ENCODE data around the gene PPP6R2. TPM values are rescaled to one million over a fixed set of nuclear protein-coding genes. Genes with fewer than 3 reads are reported as not detected.
"Not testable (repeated sequence)": the region's sequence is repeated elsewhere in the genome, so short reads cannot be mapped to it uniquely, and the experiment has no call there.

PPP6R2 gene
- total and polyA plus RNA-seq, 2 donors (not counting 3 experiments of a cell fraction or from before 2014, with no cell fraction given), result 38.6 to 54.6 TPM

- POLR2A ChIA-PET; H2AFZ ChIP-seq (ENCODE audit: low read depth, low read length); H3K4me2 ChIP-seq (ENCODE audit: insufficient read depth, low read length); DNase-seq (ENCODE audit: low read depth, low spot score); H3K4me1 ChIP-seq (ENCODE audit: control insufficient read depth, extremely low read depth, insufficient read depth, low read length); H3K9me3 ChIP-seq (replicated peaks; ENCODE audit: control insufficient read depth, insufficient read depth, low read length); H3K9ac ChIP-seq (replicated peaks; ENCODE audit: extremely low read depth, insufficient read depth, low read length); FAIRE-seq; H3K9me1 ChIP-seq (replicated peaks; ENCODE audit: control insufficient read depth, extremely low read depth, insufficient read depth, low read length); H4K20me1 ChIP-seq (replicated peaks; ENCODE audit: control insufficient read depth, extremely low read depth, insufficient read depth, low read length); H3K4me3 ChIP-seq (replicated peaks in 1 of 3; ENCODE audit: insufficient read depth in 1 of 3, low read depth in 1 of 3, low read length in 3 of 3); dilution Hi-C loops (cut with MboI; ENCODE audit: extremely low pct_ligation_motif_present, low sequenced_read_pairs); H3K27ac ChIP-seq (ENCODE audit: insufficient read depth, low read depth, low read length); H3K79me2 ChIP-seq (ENCODE audit: control insufficient read depth, insufficient read depth, low read length); BruUV-seq (replicated peaks); intact Hi-C loops (cut with micrococcal nuclease); H3K36me3 ChIP-seq (ENCODE audit: control insufficient read depth in 2 of 2, extremely low read depth in 1 of 2, insufficient read depth in 2 of 2, low read length in 2 of 2); H3K27me3 ChIP-seq (ENCODE audit: control insufficient read depth in 2 of 2, insufficient read depth in 2 of 2, low read length in 2 of 2): not testable (repeated sequence)
- CTCF ChIA-PET, result interaction anchor here (1.0 kb wide), 1 partner anchor 15 kb away, joined by 4 read pairs; no protein-coding TSS in a partner anchor
These were observed 38.0 kb downstream of the PPP6R2 start for GRCh38 chr22:50381021-50381555.

- no peaks in the 10 kb centered on the region for H3K9me3 ChIP-seq (replicated peaks; ENCODE audit: control insufficient read depth, insufficient read depth, low read length)
- no peak overlapping the region for H3K4me2 ChIP-seq (ENCODE audit: insufficient read depth, low read length)
- no peak overlapping the region for H3K4me3 ChIP-seq (replicated peaks in 1 of 3; ENCODE audit: insufficient read depth in 1 of 3, low read depth in 1 of 3, low read length in 3 of 3)
- peaks cover 0 to 14% of the 10 kb centered on the region in 2 experiments for H3K36me3 ChIP-seq (ENCODE audit: control insufficient read depth in 2 of 2, extremely low read depth in 1 of 2, insufficient read depth in 2 of 2, low read length in 2 of 2)
- peaks cover 21% of the 10 kb centered on the region for H3K4me1 ChIP-seq (ENCODE audit: control insufficient read depth, extremely low read depth, insufficient read depth, low read length)
- no peaks in the 10 kb centered on the region for H3K27me3 ChIP-seq (ENCODE audit: control insufficient read depth in 2 of 2, insufficient read depth in 2 of 2, low read length in 2 of 2)
- H4K20me1 ChIP-seq (replicated peaks; ENCODE audit: control insufficient read depth, extremely low read depth, insufficient read depth, low read length), result no peaks in the 10 kb centered on the region
- DNase-seq (ENCODE audit: low read depth, low spot score) (peak; percentile 53), FAIRE-seq (no peak)
- no peak overlapping the region for H3K27ac ChIP-seq (ENCODE audit: insufficient read depth, low read depth, low read length)
- ChIA-PET CTCF (no interaction called here), POLR2A (no interaction called here)
- H2AFZ ChIP-seq (ENCODE audit: low read depth, low read length), result no peak overlapping the region
- dilution Hi-C loops (cut with MboI; ENCODE audit: extremely low pct_ligation_motif_present, low sequenced_read_pairs) (no loop called here), intact Hi-C loops (cut with micrococcal nuclease) (no loop called here)
- H3K9me1 ChIP-seq (replicated peaks; ENCODE audit: control insufficient read depth, extremely low read depth, insufficient read depth, low read length), result no peaks in the 10 kb centered on the region
- H3K79me2 ChIP-seq (ENCODE audit: control insufficient read depth, insufficient read depth, low read length), result no peaks in the 10 kb centered on the region
- TF ChIP-seq EZH2 (IDR thresholded peaks at IDR 0.05; ENCODE audit: borderline replicate concordance, low read depth, low read length, severe bottlenecking), result no peak
- BruUV-seq (replicated peaks), result no TSS peak
- no peak overlapping the region for H3K9ac ChIP-seq (replicated peaks; ENCODE audit: extremely low read depth, insufficient read depth, low read length)
These were observed 53.7 kb downstream of the PPP6R2 start for GRCh38 chr22:50396751-50397370.

GRCh38 chr22:50397371-50398060 is 54.4 kb downstream of the PPP6R2 start:
- H2AFZ ChIP-seq (ENCODE audit: low read depth, low read length); H3K4me3 ChIP-seq (replicated peaks in 1 of 3; ENCODE audit: insufficient read depth in 1 of 3, low read depth in 1 of 3, low read length in 3 of 3); H3K27ac ChIP-seq (ENCODE audit: insufficient read depth, low read depth, low read length); intact Hi-C loops (cut with micrococcal nuclease); BruUV-seq (replicated peaks); CTCF ChIA-PET; dilution Hi-C loops (cut with MboI; ENCODE audit: extremely low pct_ligation_motif_present, low sequenced_read_pairs); H3K9ac ChIP-seq (replicated peaks; ENCODE audit: extremely low read depth, insufficient read depth, low read length); FAIRE-seq; H3K4me2 ChIP-seq (ENCODE audit: insufficient read depth, low read length); H4K20me1 ChIP-seq (replicated peaks; ENCODE audit: control insufficient read depth, extremely low read depth, insufficient read depth, low read length); POLR2A ChIA-PET; H3K9me3 ChIP-seq (replicated peaks; ENCODE audit: control insufficient read depth, insufficient read depth, low read length); DNase-seq (ENCODE audit: low read depth, low spot score); H3K27me3 ChIP-seq (ENCODE audit: control insufficient read depth in 2 of 2, insufficient read depth in 2 of 2, low read length in 2 of 2); H3K9me1 ChIP-seq (replicated peaks; ENCODE audit: control insufficient read depth, extremely low read depth, insufficient read depth, low read length); H3K79me2 ChIP-seq (ENCODE audit: control insufficient read depth, insufficient read depth, low read length): not testable (repeated sequence)
- Histone ChIP-seq H3K4me1 (ENCODE audit: control insufficient read depth, extremely low read depth, insufficient read depth, low read length) (peaks cover 21% of the 10 kb centered on the region), H3K36me3 (ENCODE audit: control insufficient read depth in 2 of 2, extremely low read depth in 1 of 2, insufficient read depth in 2 of 2, low read length in 2 of 2) (peaks cover 0 to 15% of the 10 kb centered on the region in 2 experiments)
